Gastroesophageal sphincter (tissue), 3 donors: ENCODE measurements around the gene ZNF318.

Experiments
- EP300 ChIP-seq: sonication (generic); formaldehyde crosslinking; IDR thresholded peaks from one replicate; pipeline ENCODE4 v1.6.1; 2017; ENCODE audit warnings: antibody characterized with exemption, mild to moderate bottlenecking
- POLR2A ChIP-seq, 2 donors: fragments of 450-650 bp; IDR thresholded peaks; one replicate each; pipeline ENCODE4 v1.6.1; 2017; ENCODE audit warnings: antibody characterized with exemption in 2 of 2, mild to moderate bottlenecking in 2 of 2, moderate library complexity in 1 of 2
- POLR2AphosphoS5 ChIP-seq: sonication (generic); formaldehyde crosslinking; IDR thresholded peaks from one replicate; pipeline ENCODE4 v1.6.1; 2017; ENCODE audit warnings: antibody characterized with exemption
- TF ChIP-seq, protein P1 (sequence below), 4 experiments: fragments of 200-600 bp in 2 of 4; fragments of 450-650 bp in 2 of 4; sonication (generic) in 1 of 4; IDR thresholded peaks; one replicate each; pipeline ENCODE4 v1.5.1; 2017 to 2019; ENCODE audit warnings: antibody characterized with exemption in 4 of 4, mild to moderate bottlenecking in 2 of 4, moderate library complexity in 2 of 4

DNA sequence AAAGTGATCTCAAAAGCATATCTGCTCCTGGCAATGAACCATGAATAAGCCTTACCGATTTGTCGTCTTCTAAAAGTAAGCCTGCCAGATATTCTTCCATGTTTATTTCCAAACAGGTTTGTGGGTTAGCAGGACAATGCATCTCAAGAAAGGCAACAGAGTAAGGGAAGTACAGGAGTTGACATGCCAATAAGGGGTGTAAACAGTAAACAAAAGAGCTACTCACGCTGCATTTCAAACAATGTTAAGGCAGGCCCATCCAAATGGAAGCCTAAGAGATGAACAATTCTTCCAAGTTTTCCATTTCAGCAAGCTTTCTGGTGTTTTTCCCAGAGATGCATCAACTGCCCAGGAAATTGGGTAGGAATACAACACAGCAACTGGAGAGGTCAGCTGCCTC lies 33.1 kb downstream of the ZNF318 start:
- TF ChIP-seq POLR2A (IDR thresholded peaks at IDR 0.05), result no peak
- TF ChIP-seq, protein P1, sequence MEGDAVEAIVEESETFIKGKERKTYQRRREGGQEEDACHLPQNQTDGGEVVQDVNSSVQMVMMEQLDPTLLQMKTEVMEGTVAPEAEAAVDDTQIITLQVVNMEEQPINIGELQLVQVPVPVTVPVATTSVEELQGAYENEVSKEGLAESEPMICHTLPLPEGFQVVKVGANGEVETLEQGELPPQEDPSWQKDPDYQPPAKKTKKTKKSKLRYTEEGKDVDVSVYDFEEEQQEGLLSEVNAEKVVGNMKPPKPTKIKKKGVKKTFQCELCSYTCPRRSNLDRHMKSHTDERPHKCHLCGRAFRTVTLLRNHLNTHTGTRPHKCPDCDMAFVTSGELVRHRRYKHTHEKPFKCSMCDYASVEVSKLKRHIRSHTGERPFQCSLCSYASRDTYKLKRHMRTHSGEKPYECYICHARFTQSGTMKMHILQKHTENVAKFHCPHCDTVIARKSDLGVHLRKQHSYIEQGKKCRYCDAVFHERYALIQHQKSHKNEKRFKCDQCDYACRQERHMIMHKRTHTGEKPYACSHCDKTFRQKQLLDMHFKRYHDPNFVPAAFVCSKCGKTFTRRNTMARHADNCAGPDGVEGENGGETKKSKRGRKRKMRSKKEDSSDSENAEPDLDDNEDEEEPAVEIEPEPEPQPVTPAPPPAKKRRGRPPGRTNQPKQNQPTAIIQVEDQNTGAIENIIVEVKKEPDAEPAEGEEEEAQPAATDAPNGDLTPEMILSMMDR (IDR thresholded peaks at IDR 0.05), result no peak
- no peak for TF ChIP-seq EP300
- TF ChIP-seq POLR2AphosphoS5, result no peak
